Measurements from ENCODE around the gene RCOR1. TPM values are rescaled to one million over a fixed set of nuclear protein-coding genes. Genes with fewer than 3 reads are reported as not detected.

RCOR1 gene
- total RNA-seq (17.9 TPM), polyA plus RNA-seq (ENCODE audit: insufficient read depth, low read depth, low replicate concordance) (4.9 TPM)
- long read RNA-seq, donor 1, full-length matches to known transcripts: 2 of 2 reads
- long read RNA-seq, donor 1, partial matches to known transcripts: 0 of 2 reads
- long read RNA-seq, donor 1, other reads (novel, unspliced or antisense): 0 of 2 reads
- long read RNA-seq, donor 2, full-length matches to known transcripts: 1 of 10 reads
- long read RNA-seq, donor 2, partial matches to known transcripts: 9 of 10 reads
- long read RNA-seq, donor 2, other reads (novel, unspliced or antisense): 0 of 10 reads
- long read RNA-seq, donor 3, full-length matches to known transcripts: 3 of 3 reads
- long read RNA-seq, donor 3, partial matches to known transcripts: 0 of 3 reads
- long read RNA-seq, donor 3, other reads (novel, unspliced or antisense): 0 of 3 reads
- long read RNA-seq, donor 4, full-length matches to known transcripts: 4 of 4 reads
- long read RNA-seq, donor 4, partial matches to known transcripts: 0 of 4 reads
- long read RNA-seq, donor 4, other reads (novel, unspliced or antisense): 0 of 4 reads
- long read RNA-seq, donor 5: 0 reads
- long read RNA-seq, donor 6: 0 reads
- long read RNA-seq, donor 7, full-length matches to known transcripts: 2 of 8 reads
- long read RNA-seq, donor 7, partial matches to known transcripts: 2 of 8 reads
- long read RNA-seq, donor 7, other reads (novel, unspliced or antisense): 4 of 8 reads
- long read RNA-seq, donor 8, full-length matches to known transcripts: 1 of 1 reads
- long read RNA-seq, donor 8, partial matches to known transcripts: 0 of 1 reads
- long read RNA-seq, donor 8, other reads (novel, unspliced or antisense): 0 of 1 reads
- long read RNA-seq, donor 9, full-length matches to known transcripts: 1 of 1 reads
- long read RNA-seq, donor 9, partial matches to known transcripts: 0 of 1 reads
- long read RNA-seq, donor 9, other reads (novel, unspliced or antisense): 0 of 1 reads
- long read RNA-seq, donor 10, full-length matches to known transcripts: 2 of 8 reads
- long read RNA-seq, donor 10, partial matches to known transcripts: 6 of 8 reads
- long read RNA-seq, donor 10, other reads (novel, unspliced or antisense): 0 of 8 reads

DNA sequence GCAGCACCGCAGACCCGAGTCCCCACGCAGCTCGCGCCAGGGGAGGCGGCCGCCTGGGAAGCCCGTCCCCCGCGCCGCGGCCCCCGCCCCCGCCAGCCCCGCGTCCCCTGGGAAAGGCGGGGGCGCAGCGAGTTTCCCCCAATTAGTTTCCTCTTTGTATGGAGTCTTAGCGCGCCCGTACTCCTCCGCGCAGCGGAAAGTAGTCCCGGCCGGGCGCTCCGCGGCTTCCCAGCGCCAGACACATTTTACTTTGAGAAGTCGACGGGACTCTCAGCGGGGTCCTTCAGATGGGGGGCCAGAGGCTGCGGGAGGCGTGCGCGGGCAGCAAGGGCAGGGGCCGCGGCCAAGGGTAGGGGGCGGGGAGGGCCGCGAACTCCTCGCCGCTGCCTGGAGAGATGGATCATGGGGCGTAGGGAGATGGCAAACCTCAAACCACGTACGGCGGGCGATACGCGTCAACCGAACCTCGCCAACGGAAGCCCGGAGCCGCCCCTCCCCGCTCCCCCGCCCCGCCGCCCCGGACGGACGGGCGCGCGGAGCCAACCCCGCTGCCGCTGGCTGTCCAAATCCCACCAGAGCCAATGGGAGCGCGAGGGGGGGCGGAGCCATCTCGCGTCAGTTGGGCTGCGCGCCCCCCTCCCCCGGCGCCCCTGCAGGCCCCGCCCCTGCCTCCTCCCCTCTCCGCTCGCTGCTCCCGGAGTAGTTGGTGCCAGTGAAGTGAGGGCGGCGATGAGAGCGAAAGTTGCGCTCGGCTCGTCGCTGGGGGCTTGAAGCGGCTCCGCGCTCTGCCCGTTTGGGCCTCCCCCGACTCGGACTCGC lies at the start of gene RCOR1:
RCOR1 (plus strand) TSS at position 706 of the 819 bp plus-strand sequence. CDS start 238 bp downstream, outside the sequence.
- no peak for TF ChIP-seq CTCF (IDR thresholded peaks at IDR 0.05; ENCODE audit: borderline replicate concordance, extremely low read depth, insufficient read depth)
- H3K4me3 ChIP-seq (ENCODE audit: low read length in 3 of 3): peak within 1 kb of the TSS; percentile 50 to 79 (median 60)
- no peaks in the 10 kb centered on the region for H3K9me3 ChIP-seq (ENCODE audit: control insufficient read depth in 2 of 3, insufficient read depth in 1 of 3, low read length in 3 of 3)
- no peaks in the 10 kb centered on the region for H3K36me3 ChIP-seq (ENCODE audit: control insufficient read depth in 2 of 3, insufficient read depth in 3 of 3, low read length in 3 of 3)
- no peaks in the 10 kb centered on the region for H3K27me3 ChIP-seq (ENCODE audit: control insufficient read depth, insufficient read depth, low read length)
- H3K4me1 ChIP-seq (ENCODE audit: control insufficient read depth in 2 of 3, insufficient read depth in 2 of 3, low read depth in 1 of 3, low read length in 3 of 3): peaks cover 3 to 8% (median 6%) of the 10 kb centered on the region in 3 donors
- no peak for FAIRE-seq
- peak within 1 kb of the TSS; percentile 40 to 71 (median 60) for H3K9ac ChIP-seq (ENCODE audit: low read length in 3 of 3)
- DNase-seq: peak; percentile 98 to 99 (median 99)
- H3K27ac ChIP-seq (ENCODE audit: low read depth in 2 of 2, low read length in 2 of 2): peak within 1 kb of the TSS; percentile 93 to 98
- intact Hi-C loops (cut with DNase I): no loop called here

DNA sequence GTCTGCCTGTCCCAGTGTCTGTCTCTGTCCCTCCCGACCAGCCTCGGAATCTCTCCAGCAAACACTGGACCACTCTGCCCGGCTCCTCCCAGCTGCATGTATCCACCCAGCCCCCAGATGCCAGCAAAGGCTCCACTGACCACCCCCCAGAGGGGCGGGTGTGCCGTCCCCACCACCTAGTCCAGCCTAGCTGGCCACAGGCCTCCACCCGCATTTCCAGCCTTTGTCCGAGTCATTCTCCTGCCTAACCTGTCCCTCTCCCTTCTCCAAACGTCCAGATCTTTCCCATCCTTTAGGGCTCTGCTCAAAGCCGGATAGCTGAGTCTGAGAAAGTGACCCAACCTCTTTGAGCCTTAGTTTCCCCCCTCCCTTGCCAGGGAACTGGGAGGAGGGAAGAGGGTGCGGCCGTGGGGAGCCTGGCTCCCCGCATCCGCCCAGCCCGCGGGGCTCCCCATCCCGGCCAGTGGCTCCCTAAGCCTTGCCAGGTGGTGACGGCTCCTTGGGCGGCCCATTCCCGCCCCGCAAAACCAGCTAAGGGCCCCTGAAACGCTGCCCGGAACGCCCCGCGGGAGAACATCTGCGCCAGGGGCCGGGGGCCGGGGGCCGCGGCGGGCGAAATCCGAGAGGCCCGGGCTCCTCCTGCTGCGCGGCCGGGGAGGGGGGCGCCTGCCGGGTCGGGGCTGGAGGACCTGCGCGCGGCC lies 48.3 kb upstream of the RCOR1 start:
- Histone ChIP-seq H3K27me3 (ENCODE audit: control insufficient read depth, insufficient read depth, low read length) (no peaks in the 10 kb centered on the region), H3K4me3 (ENCODE audit: low read length in 3 of 3) (no peak overlapping the region), H3K27ac (ENCODE audit: low read depth in 2 of 2, low read length in 2 of 2) (no peak overlapping the region), H3K4me1 (ENCODE audit: control insufficient read depth in 2 of 3, insufficient read depth in 2 of 3, low read depth in 1 of 3, low read length in 3 of 3) (no peaks in the 10 kb centered on the region), H3K9ac (ENCODE audit: low read length in 3 of 3) (no peak overlapping the region), H3K9me3 (ENCODE audit: control insufficient read depth in 2 of 3, insufficient read depth in 1 of 3, low read length in 3 of 3) (no peaks in the 10 kb centered on the region), H3K36me3 (ENCODE audit: control insufficient read depth in 2 of 3, insufficient read depth in 3 of 3, low read length in 3 of 3) (no peaks in the 10 kb centered on the region)
- no peak for TF ChIP-seq CTCF (IDR thresholded peaks at IDR 0.05; ENCODE audit: borderline replicate concordance, extremely low read depth, insufficient read depth)
- FAIRE-seq (no peak), DNase-seq (peak in 4 of 5 donors; percentile 40 to 69 (median 51))
- intact Hi-C loops (cut with DNase I): no loop called here

Data from kidney (tissue), 22 donors.